ENCODE measurements around the gene GLRA3. TPM values are rescaled to one million over a fixed set of nuclear protein-coding genes. Genes with fewer than 3 reads are reported as not detected.
"Not testable (repeated sequence)": the region's sequence is repeated elsewhere in the genome, so short reads cannot be mapped to it uniquely, and the experiment has no call there.

The GLRA3 gene
- polyA plus RNA-seq, 1 experiment: not detected

DNA sequence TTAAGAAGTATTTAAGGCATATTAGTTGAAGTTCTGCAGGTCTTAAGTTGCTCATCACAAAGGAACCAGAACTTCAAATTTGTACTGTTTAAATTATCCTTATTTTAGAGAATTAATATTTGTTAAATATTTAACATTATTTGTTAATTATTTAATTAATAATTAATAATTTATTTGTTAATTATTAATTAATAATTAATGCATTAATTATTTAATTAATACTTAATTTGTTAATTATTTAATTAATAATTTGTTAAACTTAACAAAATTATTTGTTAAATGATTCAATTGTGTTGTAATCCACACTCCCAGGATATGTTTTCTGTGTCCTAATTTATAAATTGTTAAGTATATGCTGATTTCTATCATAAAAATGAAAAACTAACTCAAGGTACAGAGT is 129.4 kb downstream of the GLRA3 start:
- ChIA-PET CTCF (interaction anchor here (1.8 kb wide), 1 partner anchor 15 kb away, joined by 7 read pairs; no protein-coding TSS in a partner anchor), POLR2A (no interaction called here)
- H3K4me3 ChIP-seq (ENCODE audit: low read depth, low read length): no peak overlapping the region
- no peaks in the 10 kb centered on the region for H3K36me3 ChIP-seq (ENCODE audit: control insufficient read depth, insufficient read depth, low read length)
- TF ChIP-seq, protein P1, sequence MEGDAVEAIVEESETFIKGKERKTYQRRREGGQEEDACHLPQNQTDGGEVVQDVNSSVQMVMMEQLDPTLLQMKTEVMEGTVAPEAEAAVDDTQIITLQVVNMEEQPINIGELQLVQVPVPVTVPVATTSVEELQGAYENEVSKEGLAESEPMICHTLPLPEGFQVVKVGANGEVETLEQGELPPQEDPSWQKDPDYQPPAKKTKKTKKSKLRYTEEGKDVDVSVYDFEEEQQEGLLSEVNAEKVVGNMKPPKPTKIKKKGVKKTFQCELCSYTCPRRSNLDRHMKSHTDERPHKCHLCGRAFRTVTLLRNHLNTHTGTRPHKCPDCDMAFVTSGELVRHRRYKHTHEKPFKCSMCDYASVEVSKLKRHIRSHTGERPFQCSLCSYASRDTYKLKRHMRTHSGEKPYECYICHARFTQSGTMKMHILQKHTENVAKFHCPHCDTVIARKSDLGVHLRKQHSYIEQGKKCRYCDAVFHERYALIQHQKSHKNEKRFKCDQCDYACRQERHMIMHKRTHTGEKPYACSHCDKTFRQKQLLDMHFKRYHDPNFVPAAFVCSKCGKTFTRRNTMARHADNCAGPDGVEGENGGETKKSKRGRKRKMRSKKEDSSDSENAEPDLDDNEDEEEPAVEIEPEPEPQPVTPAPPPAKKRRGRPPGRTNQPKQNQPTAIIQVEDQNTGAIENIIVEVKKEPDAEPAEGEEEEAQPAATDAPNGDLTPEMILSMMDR (IDR thresholded peaks at IDR 0.05; ENCODE audit: insufficient read depth, low read depth, low read length): no peak
- DNase-seq (ENCODE audit: low read depth): no peak
- H3K27me3 ChIP-seq (ENCODE audit: control insufficient read depth, insufficient read depth, low read length): no peaks in the 10 kb centered on the region

DNA sequence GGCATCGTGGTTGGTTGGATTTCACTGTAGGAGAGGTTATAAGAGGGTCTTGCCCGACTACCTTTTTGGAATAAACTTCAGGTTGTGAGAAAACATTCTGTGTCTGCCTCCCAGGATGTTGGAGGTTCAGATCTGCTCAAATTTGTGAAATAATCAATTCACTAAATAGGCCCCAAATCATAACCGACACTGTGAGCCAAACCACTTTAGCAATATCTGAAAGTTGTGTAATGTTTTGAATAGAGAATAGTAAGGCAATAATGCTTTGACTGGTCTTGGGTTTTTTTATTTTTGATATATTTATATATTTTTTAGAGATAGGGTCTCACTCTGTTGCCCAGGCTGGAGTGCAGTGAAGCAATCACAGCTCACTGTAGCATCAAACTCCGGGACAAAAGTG is 131.2 kb downstream of the GLRA3 start:
- POLR2A ChIA-PET: no interaction called here
- no peaks in the 10 kb centered on the region for H3K27me3 ChIP-seq (ENCODE audit: control insufficient read depth, insufficient read depth, low read length)
- TF ChIP-seq, protein P1 (IDR thresholded peaks at IDR 0.05; ENCODE audit: insufficient read depth, low read depth, low read length): no peak
- H3K36me3 ChIP-seq (ENCODE audit: control insufficient read depth, insufficient read depth, low read length): no peaks in the 10 kb centered on the region
- CTCF ChIA-PET: interaction anchor here (1.0 kb wide), 1 partner anchor 33 kb away, joined by 4 read pairs; no protein-coding TSS in a partner anchor
- DNase-seq (ENCODE audit: low read depth): no peak
- H3K4me3 ChIP-seq (ENCODE audit: low read depth, low read length): no peak overlapping the region

DNA sequence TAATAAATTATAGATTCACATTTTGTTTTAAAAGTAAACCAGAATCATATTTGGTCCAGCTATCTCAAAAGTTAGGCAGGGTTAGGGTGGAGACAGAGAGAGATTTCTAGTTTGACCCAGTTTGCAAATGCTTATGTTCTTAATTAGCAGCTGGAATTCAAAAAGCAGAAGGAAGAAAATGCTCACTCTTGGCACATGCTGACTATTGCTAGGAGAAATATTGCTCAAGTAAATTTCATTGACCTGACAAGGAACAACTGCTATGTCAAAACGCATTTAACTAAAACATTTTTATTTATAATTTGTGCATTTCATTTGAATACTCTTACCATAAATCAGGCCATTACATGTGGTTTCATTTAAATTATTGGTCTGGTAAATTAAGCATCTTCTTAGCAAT is 131.8 kb downstream of the GLRA3 start:
- TF ChIP-seq, protein P1 (IDR thresholded peaks at IDR 0.05; ENCODE audit: insufficient read depth, low read depth, low read length): no peak
- ChIA-PET POLR2A (no interaction called here), CTCF (no interaction called here)
- DNase-seq (ENCODE audit: low read depth): peak; percentile 21
- Histone ChIP-seq H3K27me3 (ENCODE audit: control insufficient read depth, insufficient read depth, low read length) (no peaks in the 10 kb centered on the region), H3K36me3 (ENCODE audit: control insufficient read depth, insufficient read depth, low read length) (no peaks in the 10 kb centered on the region), H3K4me3 (ENCODE audit: low read depth, low read length) (no peak overlapping the region)

DNA sequence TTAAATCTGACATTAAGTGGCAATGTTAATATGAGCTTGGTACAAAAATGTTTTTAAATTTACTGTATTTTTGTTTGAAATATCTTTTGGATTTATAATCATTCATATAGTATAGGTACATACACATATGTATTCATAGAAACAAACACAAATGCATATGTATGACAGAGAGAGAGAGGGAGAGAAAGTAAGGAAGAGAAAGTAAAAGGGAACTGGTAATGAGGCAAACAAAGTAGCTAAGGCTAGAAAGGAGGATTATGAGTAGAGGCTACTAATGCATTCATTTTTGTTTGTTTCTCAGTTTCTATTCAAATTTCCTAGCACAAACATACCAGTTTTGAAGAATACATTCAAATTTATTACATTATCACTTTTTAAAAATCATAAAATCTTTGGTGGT is 132.4 kb downstream of the GLRA3 start:
- DNase-seq (ENCODE audit: low read depth): no peak
- ChIA-PET POLR2A (no interaction called here), CTCF (no interaction called here)
- TF ChIP-seq, protein P1 (IDR thresholded peaks at IDR 0.05; ENCODE audit: insufficient read depth, low read depth, low read length): no peak
- Histone ChIP-seq H3K36me3 (ENCODE audit: control insufficient read depth, insufficient read depth, low read length) (no peaks in the 10 kb centered on the region), H3K4me3 (ENCODE audit: low read depth, low read length) (no peak overlapping the region), H3K27me3 (ENCODE audit: control insufficient read depth, insufficient read depth, low read length) (no peaks in the 10 kb centered on the region)

DNA sequence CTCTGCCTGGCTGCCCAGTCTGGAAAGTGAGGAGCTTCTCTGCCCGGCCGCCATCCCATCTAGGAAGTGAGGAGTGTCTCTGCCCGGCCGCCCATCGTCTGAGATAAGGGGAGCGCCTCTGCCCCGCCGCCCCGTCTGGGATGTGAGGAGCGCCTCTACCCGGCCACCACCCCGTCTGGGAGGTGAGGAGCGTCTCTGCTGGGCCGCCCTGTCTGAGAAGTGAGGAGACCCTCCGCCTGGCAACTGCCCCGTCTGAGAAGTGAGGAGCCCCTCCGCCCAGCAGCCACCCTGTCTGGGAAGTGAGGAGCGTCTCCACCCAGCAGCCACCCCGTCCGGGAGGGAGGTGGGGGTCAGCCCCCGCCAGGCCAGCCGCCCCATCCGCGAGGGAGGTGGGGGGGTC is 137.2 kb downstream of the GLRA3 start:
- CTCF ChIA-PET; H3K27me3 ChIP-seq (ENCODE audit: control insufficient read depth, insufficient read depth, low read length); H3K4me3 ChIP-seq (ENCODE audit: low read depth, low read length); DNase-seq (ENCODE audit: low read depth); POLR2A ChIA-PET; H3K36me3 ChIP-seq (ENCODE audit: control insufficient read depth, insufficient read depth, low read length): not testable (repeated sequence)

DNA sequence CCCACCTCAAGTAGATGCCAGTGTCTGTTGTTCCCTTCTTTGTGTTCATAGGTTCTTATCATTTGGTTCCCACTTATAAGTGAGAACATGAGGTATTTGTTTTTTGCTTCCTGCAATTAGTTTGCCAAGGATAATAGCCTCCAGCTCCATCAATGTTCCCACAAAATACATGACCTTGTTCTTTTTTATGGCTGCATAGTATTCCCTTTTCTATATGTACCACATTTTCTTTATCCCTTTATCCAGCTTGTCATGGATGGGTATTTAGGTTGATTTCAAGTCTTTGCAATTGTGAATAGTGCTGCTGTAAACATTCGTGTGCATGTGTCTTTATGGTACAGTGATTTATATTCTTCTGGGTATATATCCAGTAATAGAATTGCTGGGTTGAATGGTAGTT is 138.4 kb downstream of the GLRA3 start:
- Histone ChIP-seq H3K36me3 (ENCODE audit: control insufficient read depth, insufficient read depth, low read length) (no peaks in the 10 kb centered on the region), H3K4me3 (ENCODE audit: low read depth, low read length) (no peak overlapping the region), H3K27me3 (ENCODE audit: control insufficient read depth, insufficient read depth, low read length) (no peaks in the 10 kb centered on the region)
- DNase-seq (ENCODE audit: low read depth): no peak
- ChIA-PET POLR2A (no interaction called here), CTCF (no interaction called here)
- TF ChIP-seq, protein P1 (IDR thresholded peaks at IDR 0.05; ENCODE audit: insufficient read depth, low read depth, low read length): no peak
